Measurements from ENCODE around the gene RBM19.

The RBM19 gene

GRCh38 chr12:113987261-113988063, 21.3 kb upstream of the RBM19 start:
- TF ChIP-seq CTCF (IDR thresholded peaks at IDR 0.05; ENCODE audit: control insufficient read depth, insufficient read depth, low read depth, low read length, missing control alignments) = no peak
- DNase-seq (ENCODE audit: low read depth) = no peak
- no peak overlapping the region for H3K4me3 ChIP-seq (ENCODE audit: control insufficient read depth, low read depth, low read length)

GRCh38 chr12:113984464-113984863, 18.3 kb upstream of the RBM19 start:
- no peak for DNase-seq (ENCODE audit: low read depth)
- no peak overlapping the region for H3K4me3 ChIP-seq (ENCODE audit: control insufficient read depth, low read depth, low read length)
- no peak for TF ChIP-seq CTCF (IDR thresholded peaks at IDR 0.05; ENCODE audit: control insufficient read depth, insufficient read depth, low read depth, low read length, missing control alignments)

- no peak for TF ChIP-seq CTCF (IDR thresholded peaks at IDR 0.05; ENCODE audit: control insufficient read depth, insufficient read depth, low read depth, low read length, missing control alignments)
- H3K4me3 ChIP-seq (ENCODE audit: control insufficient read depth, low read depth, low read length) = no peak overlapping the region
- DNase-seq (ENCODE audit: low read depth) = no peak
These were observed 17.8 kb upstream of the RBM19 start for GRCh38 chr12:113983777-113984448.

GRCh38 chr12:113983265-113983664, 17.1 kb upstream of the RBM19 start:
- no peak overlapping the region for H3K4me3 ChIP-seq (ENCODE audit: control insufficient read depth, low read depth, low read length)
- no peak for TF ChIP-seq CTCF (IDR thresholded peaks at IDR 0.05; ENCODE audit: control insufficient read depth, insufficient read depth, low read depth, low read length, missing control alignments)
- no peak for DNase-seq (ENCODE audit: low read depth)

GRCh38 chr12:113981876-113982275, 15.8 kb upstream of the RBM19 start:
- H3K4me3 ChIP-seq (ENCODE audit: control insufficient read depth, low read depth, low read length) = no peak overlapping the region
- TF ChIP-seq CTCF (IDR thresholded peaks at IDR 0.05; ENCODE audit: control insufficient read depth, insufficient read depth, low read depth, low read length, missing control alignments) = no peak
- no peak for DNase-seq (ENCODE audit: low read depth)

- DNase-seq (ENCODE audit: low read depth) = peak; percentile 25
- no peak overlapping the region for H3K4me3 ChIP-seq (ENCODE audit: control insufficient read depth, low read depth, low read length)
- TF ChIP-seq CTCF (IDR thresholded peaks at IDR 0.05; ENCODE audit: control insufficient read depth, insufficient read depth, low read depth, low read length, missing control alignments) = peak; percentile 96
These were observed 14.6 kb upstream of the RBM19 start for GRCh38 chr12:113980537-113981337.
